ENCODE data around the gene GRID1. TPM values are rescaled to one million over a fixed set of nuclear protein-coding genes. Genes with fewer than 3 reads are reported as not detected.
"Not testable (repeated sequence)": the region's sequence is repeated elsewhere in the genome, so short reads cannot be mapped to it uniquely, and the experiment has no call there.

Gene GRID1
- total RNA-seq, 1 donor from 2014 or later, result 0.12 TPM

GRCh38 chr10:85719408-85719807, 647.2 kb downstream of the GRID1 start:
- no peak for DNase-seq (ENCODE audit: extremely low read depth, low read depth, low spot score)

- DNase-seq (ENCODE audit: extremely low read depth, low read depth, low spot score), result no peak
These were observed 652.7 kb downstream of the GRID1 start for GRCh38 chr10:85713885-85714284.

GRCh38 chr10:85702768-85703167, 663.8 kb downstream of the GRID1 start:
- DNase-seq (ENCODE audit: extremely low read depth, low read depth, low spot score), result no peak

GRCh38 chr10:85699066-85699465, 667.5 kb downstream of the GRID1 start:
- not testable (repeated sequence) for DNase-seq (ENCODE audit: extremely low read depth, low read depth, low spot score)

GRCh38 chr10:85696893-85697292, 669.7 kb downstream of the GRID1 start:
- DNase-seq (ENCODE audit: extremely low read depth, low read depth, low spot score), result no peak

- no peak for DNase-seq (ENCODE audit: extremely low read depth, low read depth, low spot score)
These were observed 684.0 kb downstream of the GRID1 start for GRCh38 chr10:85682621-85683020.

- DNase-seq (ENCODE audit: extremely low read depth, low read depth, low spot score), result no peak
These were observed 686.9 kb downstream of the GRID1 start for GRCh38 chr10:85679710-85680109.

GRCh38 chr10:85679061-85679460, 687.5 kb downstream of the GRID1 start:
- DNase-seq (ENCODE audit: extremely low read depth, low read depth, low spot score), result no peak

- DNase-seq (ENCODE audit: extremely low read depth, low read depth, low spot score), result no peak
These were observed 691.7 kb downstream of the GRID1 start for GRCh38 chr10:85674851-85675250.

- DNase-seq (ENCODE audit: extremely low read depth, low read depth, low spot score), result no peak
These were observed 693.3 kb downstream of the GRID1 start for GRCh38 chr10:85673270-85673669.

- DNase-seq (ENCODE audit: extremely low read depth, low read depth, low spot score), result no peak
These were observed 695.1 kb downstream of the GRID1 start for GRCh38 chr10:85671530-85671929.

GRCh38 chr10:85668522-85668921, 698.1 kb downstream of the GRID1 start:
- no peak for DNase-seq (ENCODE audit: extremely low read depth, low read depth, low spot score)

GRCh38 chr10:85667638-85668233, 698.9 kb downstream of the GRID1 start:
- DNase-seq (ENCODE audit: extremely low read depth, low read depth, low spot score), result no peak

GRCh38 chr10:85666987-85667386, 699.6 kb downstream of the GRID1 start:
- DNase-seq (ENCODE audit: extremely low read depth, low read depth, low spot score), result no peak

- DNase-seq (ENCODE audit: extremely low read depth, low read depth, low spot score), result no peak
These were observed 700.5 kb downstream of the GRID1 start for GRCh38 chr10:85666102-85666501.

- no peak for DNase-seq (ENCODE audit: extremely low read depth, low read depth, low spot score)
These were observed 700.9 kb downstream of the GRID1 start for GRCh38 chr10:85665681-85666080.

- no peak for DNase-seq (ENCODE audit: extremely low read depth, low read depth, low spot score)
These were observed 701.5 kb downstream of the GRID1 start for GRCh38 chr10:85665078-85665477.

GRCh38 chr10:85661123-85661522, 705.5 kb downstream of the GRID1 start:
- no peak for DNase-seq (ENCODE audit: extremely low read depth, low read depth, low spot score)

- no peak for DNase-seq (ENCODE audit: extremely low read depth, low read depth, low spot score)
These were observed 707.3 kb downstream of the GRID1 start for GRCh38 chr10:85659331-85659730.

GRCh38 chr10:85658518-85658917, 708.1 kb downstream of the GRID1 start:
- DNase-seq (ENCODE audit: extremely low read depth, low read depth, low spot score), result no peak

GRCh38 chr10:85657476-85658113, 709.0 kb downstream of the GRID1 start:
- no peak for DNase-seq (ENCODE audit: extremely low read depth, low read depth, low spot score)

- no peak for DNase-seq (ENCODE audit: extremely low read depth, low read depth, low spot score)
These were observed 711.2 kb downstream of the GRID1 start for GRCh38 chr10:85655411-85655810.

GRCh38 chr10:85651497-85651882, 715.1 kb downstream of the GRID1 start:
- no peak for DNase-seq (ENCODE audit: extremely low read depth, low read depth, low spot score)

Measured in glomerular endothelial cell (primary cell).